HFFc6 (cell line): ENCODE data around the gene TBCE. TPM values are rescaled to one million over a fixed set of nuclear protein-coding genes. Genes with fewer than 3 reads are reported as not detected.
"Not testable (repeated sequence)": the region's sequence is repeated elsewhere in the genome, so short reads cannot be mapped to it uniquely, and the experiment has no call there.

ENCODE experiments used
- DNase-seq: peaks from one replicate; pipeline ENCODE4 v3.0.0-alpha.2; 2018
- H3K27ac Mint-ChIP-seq: 2 replicates; pipeline ENCODE4 v1.8.0; 2020; ENCODE audit warnings: mild to moderate bottlenecking, mixed read lengths
- H3K27me3 Mint-ChIP-seq: 2 replicates; pipeline ENCODE4 v1.8.0; 2021; ENCODE audit warnings: mild to moderate bottlenecking, moderate library complexity, mixed read lengths; ENCODE audit not compliant: insufficient read depth
- H3K36me3 Mint-ChIP-seq: 2 replicates; pipeline ENCODE4 v1.8.0; 2021; ENCODE audit warnings: low read depth, mixed read lengths
- H3K4me1 Mint-ChIP-seq: 2 replicates; pipeline ENCODE4 v1.8.0; 2020; ENCODE audit warnings: low read depth, mixed read lengths
- H3K4me3 Mint-ChIP-seq: 2 replicates; pipeline ENCODE4 v1.8.0; 2020; ENCODE audit warnings: mild to moderate bottlenecking, moderate library complexity, mixed read lengths
- H3K9me3 Mint-ChIP-seq: 2 replicates; pipeline ENCODE4 v1.8.0; 2020; ENCODE audit warnings: mild to moderate bottlenecking, mixed read lengths
- CTCF ChIP-seq: fragments of 200-600 bp; sonication (generic); IDR thresholded peaks from 2 replicates; pipeline ENCODE4 v1.5.0; 2021; ENCODE audit warnings: antibody characterized with exemption, mild to moderate bottlenecking
- total RNA-seq, 6 experiments: library from RNA; stranded (reverse); fragmentation: NEBNext Ultra II Directional; extraction: Animal tissue kit (Norgen Biotek cat#: 25700); gene quantifications; 2 replicates in 1 of 6; 3 replicates in 5 of 6; pipeline ENCODE4 v1.2.3, GENCODE V29; 2021

TBCE gene
- total RNA-seq, 6 experiments from 2014 or later = 20.0 to 29.4 (median 26.0) TPM

GRCh38 chr1:235375919-235376605 is 8.8 kb downstream of the TBCE start:
- no peak overlapping the region for H3K27ac Mint-ChIP-seq

GRCh38 chr1:235378134-235378735 is 11.0 kb downstream of the TBCE start:
- not testable (repeated sequence) for H3K4me3 Mint-ChIP-seq, H3K27me3 Mint-ChIP-seq, H3K27ac Mint-ChIP-seq, H3K4me1 Mint-ChIP-seq, H3K9me3 Mint-ChIP-seq, DNase-seq
- peaks cover 25% of the 10 kb centered on the region for H3K36me3 Mint-ChIP-seq

More at GRCh38 chr1:235375919-235376605, 8.8 kb downstream of the TBCE start:
- H3K9me3 Mint-ChIP-seq = no peaks in the 10 kb centered on the region
- H3K4me1 Mint-ChIP-seq = no peaks in the 10 kb centered on the region
- H3K27me3 Mint-ChIP-seq = no peaks in the 10 kb centered on the region; the same call in 1 of the 2 replicates
- DNase-seq = no peak
- H3K36me3 Mint-ChIP-seq = peaks cover 18% of the 10 kb centered on the region
- TF ChIP-seq CTCF = no peak
- no peak overlapping the region for H3K4me3 Mint-ChIP-seq

GRCh38 chr1:235381955-235382739 is 14.9 kb downstream of the TBCE start:
- not testable (repeated sequence) for H3K4me1 Mint-ChIP-seq, H3K27me3 Mint-ChIP-seq, H3K4me3 Mint-ChIP-seq, H3K27ac Mint-ChIP-seq, DNase-seq
- Mint-ChIP-seq H3K36me3 (peaks cover 33% of the 10 kb centered on the region), H3K9me3 (peaks cover 12% of the 10 kb centered on the region)

- not testable (repeated sequence) for H3K27me3 Mint-ChIP-seq, H3K4me1 Mint-ChIP-seq, DNase-seq, H3K4me3 Mint-ChIP-seq, H3K27ac Mint-ChIP-seq
- Mint-ChIP-seq H3K36me3 (peaks cover 33% of the 10 kb centered on the region), H3K9me3 (peaks cover 18% of the 10 kb centered on the region)
Observed at GRCh38 chr1:235385633-235386032, 18.4 kb downstream of the TBCE start.

- H3K27me3 Mint-ChIP-seq = no peaks in the 10 kb centered on the region; the same call in 1 of the 2 replicates
- no peak for DNase-seq
- H3K27ac Mint-ChIP-seq = no peak overlapping the region
- peaks cover 7% of the 10 kb centered on the region; the same call in 1 of the 2 replicates for H3K4me1 Mint-ChIP-seq
- peaks cover 6% of the 10 kb centered on the region for H3K9me3 Mint-ChIP-seq
- no peak overlapping the region for H3K4me3 Mint-ChIP-seq
- TF ChIP-seq CTCF = no peak
- H3K36me3 Mint-ChIP-seq = peaks cover 6% of the 10 kb centered on the region
Observed at GRCh38 chr1:235391874-235392273, 24.6 kb downstream of the TBCE start.

GRCh38 chr1:235397733-235398132 is 30.5 kb downstream of the TBCE start:
- no peaks in the 10 kb centered on the region for H3K9me3 Mint-ChIP-seq
- H3K27ac Mint-ChIP-seq = peak overlapping the region; percentile 75
- peaks cover 49% of the 10 kb centered on the region for H3K4me1 Mint-ChIP-seq
- peak; percentile 98 for DNase-seq
- H3K4me3 Mint-ChIP-seq = peak overlapping the region; percentile 80
- no peaks in the 10 kb centered on the region for H3K36me3 Mint-ChIP-seq
- H3K27me3 Mint-ChIP-seq = no peaks in the 10 kb centered on the region
- no peak for TF ChIP-seq CTCF

- Mint-ChIP-seq H3K27ac (no peak overlapping the region), H3K4me3 (no peak overlapping the region), H3K36me3 (peaks cover 5% of the 10 kb centered on the region; the same call in 1 of the 2 replicates), H3K9me3 (no peaks in the 10 kb centered on the region), H3K4me1 (peaks cover 55% of the 10 kb centered on the region), H3K27me3 (no peaks in the 10 kb centered on the region)
- DNase-seq = no peak
- TF ChIP-seq CTCF = no peak
Observed at GRCh38 chr1:235399661-235400060, 32.4 kb downstream of the TBCE start.
